Tibial nerve (tissue), 4 donors: Measurements from ENCODE around the gene ONECUT1.

ENCODE experiments used
- EP300 ChIP-seq, 2 donors: sonication (generic); formaldehyde crosslinking; IDR thresholded peaks; one replicate each; pipeline ENCODE4 v1.6.1; 2017; ENCODE audit warnings: antibody characterized with exemption in 2 of 2, mild to moderate bottlenecking in 1 of 2
- POLR2A ChIP-seq, 2 donors: fragments of 450-650 bp; IDR thresholded peaks; one replicate each; pipeline ENCODE4 v1.6.1; 2017; ENCODE audit warnings: antibody characterized with exemption in 2 of 2, mild to moderate bottlenecking in 2 of 2, moderate library complexity in 2 of 2
- TF ChIP-seq, protein P1 (sequence below), 5 experiments: fragments of 200-600 bp in 3 of 5; fragments of 450-650 bp in 2 of 5; sonication (generic) in 3 of 5; IDR thresholded peaks; one replicate each; pipeline ENCODE4 v1.5.1; 2016 to 2019; ENCODE audit warnings: antibody characterized with exemption in 5 of 5, mild to moderate bottlenecking in 3 of 5, moderate library complexity in 2 of 5

DNA sequence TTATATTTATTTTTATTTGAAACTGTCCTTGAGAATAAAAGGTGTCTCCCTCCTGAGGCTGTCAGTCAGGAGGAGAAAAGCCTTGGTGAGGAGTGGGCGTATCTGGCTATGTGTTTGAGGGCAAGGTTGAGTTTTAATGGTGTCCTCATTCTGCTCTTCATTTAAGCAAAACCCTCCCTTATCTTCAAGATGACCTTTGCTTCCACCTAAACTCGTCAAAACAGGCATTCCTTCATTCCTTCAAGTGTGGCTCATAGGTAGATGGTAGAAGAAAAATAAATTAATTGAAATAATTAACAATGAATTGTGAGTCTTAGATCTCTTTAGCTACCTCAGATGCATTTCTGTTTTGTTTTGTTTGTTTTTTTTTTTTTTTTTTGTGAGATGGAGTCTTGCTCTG is 71.6 kb downstream of the ONECUT1 start:
- TF ChIP-seq POLR2A (IDR thresholded peaks at IDR 0.05) (no peak), EP300 (IDR thresholded peaks at IDR 0.05) (no peak)
- TF ChIP-seq, protein P1, sequence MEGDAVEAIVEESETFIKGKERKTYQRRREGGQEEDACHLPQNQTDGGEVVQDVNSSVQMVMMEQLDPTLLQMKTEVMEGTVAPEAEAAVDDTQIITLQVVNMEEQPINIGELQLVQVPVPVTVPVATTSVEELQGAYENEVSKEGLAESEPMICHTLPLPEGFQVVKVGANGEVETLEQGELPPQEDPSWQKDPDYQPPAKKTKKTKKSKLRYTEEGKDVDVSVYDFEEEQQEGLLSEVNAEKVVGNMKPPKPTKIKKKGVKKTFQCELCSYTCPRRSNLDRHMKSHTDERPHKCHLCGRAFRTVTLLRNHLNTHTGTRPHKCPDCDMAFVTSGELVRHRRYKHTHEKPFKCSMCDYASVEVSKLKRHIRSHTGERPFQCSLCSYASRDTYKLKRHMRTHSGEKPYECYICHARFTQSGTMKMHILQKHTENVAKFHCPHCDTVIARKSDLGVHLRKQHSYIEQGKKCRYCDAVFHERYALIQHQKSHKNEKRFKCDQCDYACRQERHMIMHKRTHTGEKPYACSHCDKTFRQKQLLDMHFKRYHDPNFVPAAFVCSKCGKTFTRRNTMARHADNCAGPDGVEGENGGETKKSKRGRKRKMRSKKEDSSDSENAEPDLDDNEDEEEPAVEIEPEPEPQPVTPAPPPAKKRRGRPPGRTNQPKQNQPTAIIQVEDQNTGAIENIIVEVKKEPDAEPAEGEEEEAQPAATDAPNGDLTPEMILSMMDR (IDR thresholded peaks at IDR 0.05) = no peak
